Stimulated activated CD8-positive, alpha-beta memory T cell treated with anti-CD3 and anti-CD28 coated beads, Interleukin-12 subunit alpha, Interleukin-12 subunit beta, amount 100 ng/mL, for 1 hour (primary cell): ENCODE measurements around the gene KCNQ1.

Experiments
- DNase-seq: peaks from one replicate; pipeline ENCODE4 v3.0.0-alpha.2; 2020; ENCODE audit warnings: low read depth

KCNQ1 gene

DNA sequence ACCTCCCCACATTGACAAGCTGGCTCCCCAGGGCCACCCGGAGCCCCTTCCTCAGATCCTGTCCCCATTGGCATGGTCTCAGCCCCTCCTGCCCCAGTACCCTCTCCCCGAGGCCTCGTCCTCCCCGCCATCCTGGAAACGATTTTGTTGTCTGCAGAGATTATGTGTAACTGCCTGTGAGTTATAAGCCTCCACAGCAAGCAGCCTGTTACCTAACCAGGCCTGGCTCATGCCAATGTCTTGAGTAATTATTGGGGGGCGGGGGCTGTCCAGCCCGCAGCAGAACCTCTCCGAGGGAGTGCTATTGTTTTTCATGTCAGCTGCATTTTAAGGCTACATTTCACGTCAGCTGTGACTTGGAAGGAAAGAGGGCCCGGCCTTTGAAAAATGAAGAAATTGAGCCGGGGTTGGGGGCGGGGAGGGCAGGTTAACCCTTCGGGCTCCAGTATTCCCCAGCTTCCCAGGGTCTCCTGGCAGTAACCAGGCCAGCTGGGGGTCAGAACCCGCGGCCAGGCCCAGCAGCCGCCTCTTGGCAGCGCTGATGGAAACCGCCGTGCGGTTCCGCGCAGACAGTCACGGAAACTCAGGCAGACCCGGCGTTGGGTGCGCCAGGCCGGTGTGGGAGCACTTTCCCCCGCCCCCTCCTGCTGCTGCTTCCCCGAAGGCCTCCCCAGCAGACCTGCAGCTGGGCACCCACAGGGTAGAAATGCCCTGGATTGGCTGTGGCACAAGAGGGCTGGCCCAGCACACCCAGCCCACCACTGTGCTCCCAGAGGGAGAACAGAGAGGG is 381.3 kb downstream of the KCNQ1 start:
- DNase-seq, result no peak

DNA sequence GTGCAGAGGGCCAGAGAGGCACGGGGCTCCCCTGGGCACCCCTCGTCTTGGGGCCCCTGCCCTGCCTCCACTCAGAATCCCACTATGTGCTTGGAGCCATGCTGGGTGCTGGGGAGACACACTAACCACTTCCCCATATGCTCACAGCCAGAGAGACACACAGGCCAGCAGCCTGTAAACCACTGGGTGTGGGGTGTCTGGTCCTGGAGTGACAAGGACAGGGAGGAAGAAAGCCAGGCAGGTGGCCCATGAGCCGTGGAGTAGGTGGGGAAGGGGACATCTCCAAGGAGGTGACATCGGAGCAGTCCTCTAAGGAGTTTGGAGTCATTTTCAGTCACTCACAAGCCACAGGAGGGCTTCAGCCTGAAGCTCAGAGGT is 381.9 kb downstream of the KCNQ1 start:
- no peak for DNase-seq

GRCh38 chr11:2827256-2827655 is 382.4 kb downstream of the KCNQ1 start:
- no peak for DNase-seq

DNA sequence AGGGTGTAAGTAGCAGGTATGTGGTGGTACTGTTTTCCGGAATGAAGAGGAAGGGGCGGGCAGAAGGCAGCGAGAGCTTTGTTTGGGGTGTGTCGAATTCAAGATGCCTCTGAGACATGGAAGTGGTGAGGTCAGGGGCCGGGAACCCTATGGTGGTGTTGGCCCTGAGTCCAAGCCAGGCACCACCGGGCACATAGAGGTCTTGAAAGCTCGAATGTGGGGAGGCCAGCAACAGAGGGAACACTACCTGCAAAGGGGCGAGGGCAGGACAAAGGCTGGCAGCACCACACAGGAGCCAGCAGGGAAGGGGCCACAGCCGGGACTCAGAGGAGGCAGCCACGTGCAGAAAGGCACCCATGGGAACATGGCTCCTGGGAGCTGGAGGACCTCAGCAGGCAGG is 383.0 kb downstream of the KCNQ1 start:
- no peak for DNase-seq

- no peak for DNase-seq
Observed at GRCh38 chr11:2828585-2829330, 383.9 kb downstream of the KCNQ1 start.

DNA sequence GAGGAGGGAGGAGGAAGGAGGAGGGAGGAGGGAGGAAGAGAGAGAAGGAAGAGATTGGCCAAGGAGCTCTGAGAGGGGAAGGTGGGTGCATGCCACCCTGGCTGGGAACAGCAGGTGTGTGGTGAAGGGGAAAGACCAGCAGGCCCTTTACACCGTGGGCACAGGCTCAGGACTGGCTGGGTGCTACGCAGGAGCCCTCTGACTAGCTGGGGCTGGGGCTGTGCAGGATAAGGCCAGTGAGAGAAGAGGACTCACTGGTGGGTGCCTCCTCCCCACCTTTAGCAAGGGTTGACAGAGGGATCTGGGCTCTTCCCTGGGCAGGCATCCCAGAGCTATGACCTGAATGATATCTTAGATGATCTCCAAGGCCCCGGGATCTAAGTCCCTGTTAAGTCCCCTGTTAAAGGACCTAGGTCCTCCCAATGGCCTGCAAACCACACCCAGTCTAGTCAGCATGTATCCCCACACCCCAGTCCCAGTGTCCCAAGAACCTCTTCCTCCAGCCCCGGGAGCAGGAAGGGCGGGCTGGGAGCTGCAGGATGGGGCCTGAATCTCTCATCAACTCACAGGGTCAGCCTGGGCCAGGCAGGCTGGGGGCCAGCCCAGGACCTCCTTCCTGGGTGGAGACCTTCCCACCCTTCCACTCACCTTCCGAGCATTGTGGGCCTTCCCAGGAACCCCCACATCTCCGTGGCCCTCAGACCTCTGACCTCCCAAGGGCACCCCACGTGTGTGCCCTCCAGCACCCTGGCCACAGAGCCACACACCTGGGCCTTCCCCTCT is 385.4 kb downstream of the KCNQ1 start:
- DNase-seq, result no peak

GRCh38 chr11:2830886-2831285 is 386.1 kb downstream of the KCNQ1 start:
- no peak for DNase-seq

DNA sequence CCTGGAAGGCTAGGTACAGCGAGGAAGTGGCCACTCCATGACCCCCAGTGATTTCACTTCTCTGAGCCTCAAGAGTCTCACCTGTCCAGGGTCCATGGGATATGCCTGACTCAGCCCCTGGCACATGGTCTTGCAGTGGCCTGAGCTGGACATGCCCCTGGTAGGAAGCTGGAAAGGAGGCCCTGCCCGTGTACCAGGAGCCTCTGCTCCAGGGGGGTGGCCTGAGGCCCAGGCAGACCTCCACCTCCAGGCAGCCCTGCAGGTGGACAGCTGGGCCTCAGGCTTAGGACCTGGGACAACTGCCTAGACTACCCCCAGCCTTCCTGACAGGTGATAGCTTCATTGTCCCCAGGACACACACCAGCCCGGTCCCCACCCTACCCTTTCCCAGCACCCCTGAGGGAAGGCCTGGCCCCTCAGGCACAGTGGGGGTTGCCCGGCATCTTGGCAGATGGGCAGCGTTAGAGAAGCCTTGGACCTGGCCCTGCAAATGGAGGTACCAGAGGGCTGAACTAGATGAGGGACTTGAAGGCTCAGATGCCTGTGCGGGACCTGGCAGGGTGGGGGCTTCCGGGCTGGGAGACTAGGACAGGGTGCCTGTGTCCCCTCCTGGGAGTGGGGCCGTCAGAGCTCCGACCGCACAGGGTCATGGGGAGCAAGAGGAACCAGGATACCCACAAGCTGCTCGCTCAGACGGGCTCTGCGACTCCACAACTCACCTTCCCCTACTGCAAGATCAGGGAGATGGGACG is 387.1 kb downstream of the KCNQ1 start:
- no peak for DNase-seq

- DNase-seq, result no peak
Observed at GRCh38 chr11:2832533-2833020, 387.8 kb downstream of the KCNQ1 start.

DNA sequence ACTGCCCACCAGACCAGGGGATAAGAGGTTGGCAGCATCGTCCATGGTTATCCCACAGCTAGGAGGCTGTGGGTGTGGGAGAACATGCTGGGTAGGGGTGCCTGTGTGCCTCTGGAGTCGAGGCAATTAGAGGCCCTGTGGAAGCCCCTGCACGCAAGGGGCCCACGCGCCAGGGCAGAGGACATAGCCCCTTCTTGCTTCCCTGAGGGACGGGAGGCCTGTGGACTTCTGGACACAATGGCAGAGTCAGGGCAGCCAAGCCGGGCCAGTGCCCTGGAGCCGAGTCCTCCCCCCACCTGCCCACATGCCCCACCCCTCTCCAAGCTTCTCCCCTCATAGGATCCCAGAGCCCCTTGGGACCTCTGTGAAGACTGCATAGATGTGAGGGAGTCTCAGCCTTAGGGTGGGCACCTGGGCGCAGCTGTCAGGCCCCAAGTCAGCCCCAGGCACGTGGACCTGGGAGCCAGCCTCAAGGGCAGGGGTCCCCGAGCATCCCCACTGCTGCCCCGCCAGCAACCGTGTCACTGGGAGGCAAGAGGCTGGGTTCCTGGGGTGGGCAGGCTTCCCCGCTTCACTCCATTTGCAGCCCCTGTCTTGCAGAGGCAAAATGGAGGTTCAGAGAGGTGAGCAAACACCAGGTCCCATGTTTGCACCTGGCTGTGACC is 388.4 kb downstream of the KCNQ1 start:
- no peak for DNase-seq

DNA sequence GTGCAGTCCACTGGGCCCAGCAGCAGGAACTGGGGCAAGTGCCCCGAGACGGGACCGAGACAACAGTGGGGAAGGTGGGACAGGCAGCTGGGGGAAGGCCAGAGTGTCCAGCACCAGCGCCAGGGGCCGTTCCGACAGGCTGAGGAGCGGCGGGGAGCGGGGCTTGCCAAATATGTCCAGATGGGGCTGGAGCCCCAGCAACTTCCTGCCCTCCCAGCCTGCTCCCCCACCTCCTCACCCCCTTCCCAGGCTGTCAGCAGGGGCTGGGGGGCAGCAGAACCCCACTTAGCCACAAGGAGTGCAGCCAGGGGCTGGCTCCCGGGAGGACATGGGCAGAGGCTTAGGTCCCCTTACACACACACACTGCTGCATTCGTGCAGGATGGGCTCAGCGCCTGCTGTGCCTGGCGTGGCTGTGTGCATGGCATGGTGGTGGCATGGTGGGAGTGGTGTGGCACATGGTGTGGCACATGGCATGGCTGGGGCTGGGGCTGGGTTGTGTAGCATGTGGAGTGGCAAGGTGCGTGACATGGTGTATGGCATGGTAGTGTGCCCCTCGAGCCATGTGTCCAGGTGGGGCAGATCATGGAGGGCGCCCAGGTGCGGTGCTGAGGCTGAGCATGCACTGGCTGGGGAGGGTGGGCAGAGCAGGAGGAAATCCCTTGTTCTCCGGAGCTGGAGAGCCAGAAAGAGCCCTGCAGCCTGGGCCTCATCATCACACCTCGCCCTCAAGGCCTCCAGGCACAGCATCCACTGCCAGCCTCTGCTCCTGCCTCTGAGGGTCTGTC is 389.1 kb downstream of the KCNQ1 start:
- no peak for DNase-seq

GRCh38 chr11:2834503-2835273 is 389.9 kb downstream of the KCNQ1 start:
- no peak for DNase-seq

DNA sequence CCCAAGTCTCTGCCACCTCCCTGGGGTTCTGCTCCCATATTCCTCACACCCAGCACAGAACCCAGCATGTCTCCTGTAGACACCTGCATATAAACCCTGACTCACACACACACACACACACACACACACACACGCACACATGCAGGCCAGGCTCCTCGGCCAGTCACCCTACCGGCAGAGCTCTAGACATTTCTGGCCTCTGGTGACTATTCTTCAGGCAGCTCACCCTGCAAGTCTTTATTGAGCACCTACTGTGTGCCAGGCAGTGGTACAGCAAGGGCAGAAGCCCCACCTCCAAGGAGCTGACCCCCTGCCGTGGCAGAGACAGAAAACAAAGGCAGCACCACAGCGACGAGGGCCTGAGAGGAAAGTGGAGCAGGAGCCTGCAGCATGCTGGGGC is 390.5 kb downstream of the KCNQ1 start:
- no peak for DNase-seq

DNA sequence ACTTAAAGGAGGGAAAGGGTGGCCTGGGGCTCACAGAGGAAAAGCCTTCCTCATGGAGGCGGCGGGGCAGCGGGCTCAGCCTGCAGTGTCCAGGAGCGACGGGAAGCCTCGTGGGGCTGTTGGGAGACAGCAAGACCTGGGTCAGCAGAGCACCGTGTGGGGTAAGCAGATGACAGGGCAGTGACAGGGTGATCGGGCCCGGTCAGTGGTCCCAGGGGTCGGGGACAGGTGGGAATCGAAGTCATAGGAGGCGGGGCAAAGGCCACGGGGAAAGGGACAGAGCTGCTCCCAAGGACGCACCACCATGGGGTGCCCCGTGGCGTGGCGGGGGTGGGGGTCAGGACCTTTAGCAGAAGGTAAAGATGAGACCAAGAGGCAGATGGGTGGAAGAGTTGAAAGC is 390.9 kb downstream of the KCNQ1 start:
- no peak for DNase-seq

DNA sequence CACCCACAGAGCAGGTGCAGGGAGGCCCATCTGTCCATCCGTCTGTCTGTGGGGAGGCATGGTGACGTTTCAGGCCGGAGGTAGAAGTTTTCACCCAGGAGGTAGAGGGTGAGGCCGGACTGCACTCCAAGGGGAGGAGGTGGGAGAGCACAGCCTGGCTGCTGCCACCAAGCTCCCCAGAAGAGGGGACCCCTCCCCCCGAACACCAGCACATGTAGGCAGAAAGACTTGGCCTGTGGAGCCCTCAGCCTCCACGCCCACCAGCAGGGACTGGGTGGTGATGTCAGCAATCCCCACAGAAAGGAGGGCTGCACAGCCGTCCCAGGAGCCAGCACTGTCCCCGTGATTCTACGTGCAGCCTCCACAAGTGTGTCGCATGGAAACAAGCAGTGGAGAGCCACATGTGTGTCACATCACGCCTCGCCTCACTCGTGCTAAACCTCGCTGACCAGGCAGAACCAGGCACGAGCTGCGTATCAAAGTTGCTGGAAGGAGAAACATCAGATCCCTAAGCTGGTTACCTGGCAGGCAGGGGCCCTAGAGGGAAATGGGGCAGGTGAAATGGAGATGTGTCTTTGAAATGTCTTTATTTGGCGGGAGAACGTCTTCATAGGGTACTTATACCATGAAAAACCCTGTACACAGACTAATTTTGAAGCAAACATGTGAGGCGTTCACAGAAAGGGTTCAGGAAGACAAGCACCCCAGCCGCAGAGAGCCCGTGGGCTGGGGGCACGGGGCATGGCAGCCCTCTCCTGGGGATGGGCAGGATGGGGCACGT is 391.7 kb downstream of the KCNQ1 start:
- DNase-seq, result no peak

DNA sequence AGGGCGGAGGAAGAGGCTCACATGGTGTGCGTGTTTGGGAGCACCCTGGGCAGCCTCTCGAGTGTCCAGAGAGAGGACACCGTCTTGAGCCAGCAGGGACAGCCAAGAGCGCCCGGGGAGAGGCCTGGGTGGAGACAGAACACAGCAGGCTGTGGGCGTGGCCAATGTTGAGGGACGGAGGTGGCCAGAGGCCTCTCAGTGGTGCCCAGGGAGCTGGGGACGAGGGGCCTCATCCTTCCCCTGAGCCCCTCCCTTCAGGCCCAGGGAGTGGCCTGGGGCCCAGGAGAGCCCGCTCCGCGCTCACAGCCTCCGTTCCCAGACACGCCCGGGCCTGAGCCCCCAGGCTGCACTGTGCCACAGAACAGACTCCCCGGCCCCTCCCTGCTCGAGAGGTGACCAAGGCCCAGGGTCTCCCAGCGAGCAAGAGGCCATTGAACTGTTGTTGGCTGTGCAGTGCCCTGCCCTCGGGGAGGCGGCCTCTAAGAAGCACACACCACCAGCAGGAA is 392.3 kb downstream of the KCNQ1 start:
- no peak for DNase-seq

DNA sequence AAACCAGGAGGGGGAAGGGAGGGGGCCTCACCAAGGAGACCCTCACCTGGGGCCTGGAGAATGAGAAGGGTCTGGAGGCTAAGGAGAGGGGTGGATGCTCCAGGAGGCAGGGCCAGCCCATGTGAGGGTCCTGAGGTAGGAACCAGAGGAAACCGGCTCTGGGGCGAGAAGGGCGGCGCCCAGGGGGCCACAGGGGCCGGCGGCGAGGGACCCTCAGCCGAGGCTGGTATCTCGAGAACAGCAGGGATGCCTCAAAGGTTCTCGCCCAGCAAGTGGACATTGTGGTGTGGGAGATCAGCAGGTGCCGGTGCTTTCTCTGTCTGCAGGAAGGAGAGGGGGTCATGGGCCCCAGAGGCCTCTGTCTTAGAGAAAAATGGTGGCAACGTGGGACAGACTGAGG is 392.8 kb downstream of the KCNQ1 start:
- DNase-seq, result no peak

DNA sequence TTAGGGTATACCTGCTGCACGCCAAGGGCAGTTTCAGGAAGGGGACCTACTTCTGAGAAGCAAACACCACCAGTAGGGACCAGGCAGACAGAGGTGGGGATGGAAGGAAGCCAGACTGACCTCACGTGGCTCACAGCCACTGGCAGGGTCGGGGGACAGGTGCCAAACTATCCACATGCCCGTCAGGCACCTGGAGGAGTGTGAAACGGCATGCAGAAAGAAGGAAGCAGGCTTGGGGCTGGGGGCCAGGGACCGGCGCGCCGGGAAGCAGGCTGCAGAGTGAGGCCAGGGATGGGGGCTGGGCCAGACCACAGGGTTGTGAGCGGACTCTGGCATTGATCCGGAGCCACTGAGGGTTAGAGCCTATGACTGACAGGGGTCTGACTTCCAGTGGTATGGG is 393.3 kb downstream of the KCNQ1 start:
- no peak for DNase-seq
